CD14-positive monocyte (primary cell): ENCODE data around the gene SACM1L. TPM values are rescaled to one million over a fixed set of nuclear protein-coding genes. Genes with fewer than 3 reads are reported as not detected.

Source experiments
- DNase-seq, 3 donors: peaks; one replicate each; pipeline ENCODE4 v3.0.0-alpha.2; 2011 to 2022
- H2AFZ ChIP-seq: 2 replicates; pipeline ENCODE4 v1.6.0; 2012; ENCODE audit warnings: mild to moderate bottlenecking, low read depth, low read length, inconsistent platforms; ENCODE audit not compliant: insufficient read depth, poor library complexity, severe bottlenecking
- H3K27ac ChIP-seq, 2 donors: 1 replicate in 1 of 2; 2 replicates in 1 of 2; pipeline ENCODE4 v1.5.1; 2012 to 2013; ENCODE audit warnings: low read length in 2 of 2, control low read depth in 1 of 2, inconsistent platforms in 1 of 2, low read depth in 1 of 2, mild to moderate bottlenecking in 1 of 2
- H3K27me3 ChIP-seq, 2 donors: one replicate each; pipeline versions ENCODE4 v1.6.0 to v1.6.1; 2011 to 2013; ENCODE audit warnings: low read length in 2 of 2; ENCODE audit not compliant: control insufficient read depth in 2 of 2, insufficient read depth in 2 of 2
- H3K36me3 ChIP-seq, 2 donors: replicated peaks in 1 of 2; 1 replicate in 1 of 2; 2 replicates in 1 of 2; pipeline versions ENCODE4 v1.5.1 to v1.6.1; 2012 to 2013; ENCODE audit warnings: low read length in 2 of 2, control low read depth in 1 of 2, inconsistent platforms in 1 of 2, mild to moderate bottlenecking in 1 of 2; ENCODE audit not compliant: insufficient read depth in 2 of 2, control insufficient read depth in 1 of 2
- H3K4me1 ChIP-seq, 2 donors: 1 replicate in 1 of 2; 2 replicates in 1 of 2; pipeline versions ENCODE4 v1.5.1 to v1.6.1; 2012 to 2013; ENCODE audit warnings: low read length in 2 of 2, control low read depth in 1 of 2, inconsistent platforms in 1 of 2, mild to moderate bottlenecking in 1 of 2, moderate library complexity in 1 of 2; ENCODE audit not compliant: insufficient read depth in 2 of 2, control insufficient read depth in 1 of 2
- H3K4me2 ChIP-seq: replicated peaks from 2 replicates; pipeline ENCODE3; 2012; ENCODE audit warnings: low read length, moderate library complexity, mild to moderate bottlenecking; ENCODE audit not compliant: poor library complexity, severe bottlenecking; ENCODE audit errors: extremely low read depth
- H3K4me3 ChIP-seq, 3 experiments: fragments of 200-600 bp in 1 of 3; sonication (generic) in 1 of 3; replicated peaks in 1 of 3; 1 replicate in 2 of 3; 2 replicates in 1 of 3; pipeline ENCODE4 v1.5.1; 2011 to 2013; ENCODE audit warnings: low read length in 3 of 3, mild to moderate bottlenecking in 3 of 3, control low read depth in 2 of 3, low read depth in 2 of 3, inconsistent platforms in 1 of 3, moderate library complexity in 1 of 3
- H3K79me2 ChIP-seq: 2 replicates; pipeline ENCODE4 v1.6.0; 2012; ENCODE audit warnings: mild to moderate bottlenecking, control low read depth, inconsistent platforms, low read length, moderate library complexity; ENCODE audit not compliant: insufficient read depth
- H3K9ac ChIP-seq: 2 replicates; pipeline ENCODE4 v1.6.0; 2017; ENCODE audit warnings: low read length, mild to moderate bottlenecking; ENCODE audit not compliant: insufficient read depth, poor library complexity, severe bottlenecking
- H3K9me3 ChIP-seq, 2 donors: replicated peaks in 1 of 2; 1 replicate in 1 of 2; 2 replicates in 1 of 2; pipeline versions ENCODE4 v1.5.1 to v1.6.1; 2012 to 2013; ENCODE audit warnings: low read length in 2 of 2, control low read depth in 1 of 2; ENCODE audit not compliant: control insufficient read depth in 1 of 2, insufficient read depth in 1 of 2
- H4K20me1 ChIP-seq: 2 replicates; pipeline ENCODE4 v1.6.0; 2012; ENCODE audit warnings: mild to moderate bottlenecking, low read length, control low read depth, moderate library complexity; ENCODE audit not compliant: insufficient read depth
- H3K27ac Mint-ChIP-seq, 7 donors: one replicate each; pipeline ENCODE4 v1.8.0; 2020; ENCODE audit warnings: mild to moderate bottlenecking in 7 of 7, mixed read lengths in 7 of 7, moderate library complexity in 6 of 7, inconsistent platforms in 2 of 7
- H3K27me3 Mint-ChIP-seq, 3 donors: one replicate each; pipeline ENCODE4 v1.8.0; 2021 to 2022; ENCODE audit warnings: low read depth in 3 of 3, mild to moderate bottlenecking in 3 of 3, mixed read lengths in 3 of 3, moderate library complexity in 3 of 3, inconsistent platforms in 1 of 3
- H3K36me3 Mint-ChIP-seq, 2 donors: one replicate each; pipeline ENCODE4 v1.8.0; 2020; ENCODE audit warnings: mixed read lengths in 2 of 2, inconsistent platforms in 1 of 2, mild to moderate bottlenecking in 1 of 2
- H3K4me1 Mint-ChIP-seq: one replicate; pipeline ENCODE4 v1.8.0; 2020; ENCODE audit warnings: mild to moderate bottlenecking, mixed read lengths
- H3K4me3 Mint-ChIP-seq, 2 donors: one replicate each; pipeline ENCODE4 v1.8.0; 2020; ENCODE audit warnings: mild to moderate bottlenecking in 2 of 2, mixed read lengths in 2 of 2, moderate library complexity in 1 of 2
- H3K9me3 Mint-ChIP-seq, 7 donors: one replicate each; pipeline ENCODE4 v1.8.0; 2020 to 2022; ENCODE audit warnings: mixed read lengths in 7 of 7, mild to moderate bottlenecking in 6 of 7, moderate library complexity in 6 of 7, inconsistent platforms in 2 of 7
- CTCF ChIP-seq: fragments of 200-600 bp; IDR thresholded peaks from one replicate; pipeline ENCODE4 v1.8.0; 2022; ENCODE audit warnings: antibody characterized with exemption, mild to moderate bottlenecking
- WGBS: methylation state at CpG from one replicate; pipeline ENCODE4 v1.1.5; 2013; ENCODE audit warnings: missing lambda C conversion rate; ENCODE audit not compliant: insufficient coverage; 5-methylcytosine and 5-hydroxymethylcytosine counted together
- intact Hi-C, 2 donors: fragments of 100-400 bp; cut with micrococcal nuclease; formaldehyde crosslinking; loops; one replicate each; pipeline versions ENCODE4 v1.15.0 to v1.15.1; 2023
- polyA plus RNA-seq, 3 donors: library from polyadenylated mRNA; depleted of rRNA in 1 of 3; unstranded in 2 of 3; stranded (reverse) in 1 of 3; fragments of 300-500 nt in 2 of 3; fragments of >200 nt in 1 of 3; fragmentation: Illumina TruSeq in 2 of 3; gene quantifications; 1 replicate in 2 of 3; 2 replicates in 1 of 3; pipeline ENCODE4 v1.2.3, GENCODE V29; 2012 to 2021

The SACM1L gene
- polyA plus RNA-seq, 3 donors, result 14.6 to 25.7 (median 21.5) TPM

GRCh38 chr3:45666757-45667431 lies 22.3 kb upstream of the SACM1L start:
- H4K20me1 ChIP-seq, result peaks cover 44% of the 10 kb centered on the region
- Mint-ChIP-seq H3K36me3 (peaks cover 54 to 65% of the 10 kb centered on the region in 2 donors), H3K27me3 (peaks cover 0 to 1% (median 0%) of the 10 kb centered on the region in 3 donors), H3K27ac (no peak overlapping the region), H3K9me3 (no peaks in the 10 kb centered on the region), H3K4me3 (no peak overlapping the region), H3K4me1 (peaks cover 17% of the 10 kb centered on the region)
- no peak overlapping the region for H3K27ac ChIP-seq
- peaks cover 10 to 14% of the 10 kb centered on the region in 2 donors for H3K4me1 ChIP-seq
- no peak for TF ChIP-seq CTCF
- no peak overlapping the region for H3K4me3 ChIP-seq
- H3K36me3 ChIP-seq, result peaks cover 54 to 68% of the 10 kb centered on the region in 2 donors
- H3K79me2 ChIP-seq, result peaks cover 9% of the 10 kb centered on the region
- DNase-seq, result no peak
- H2AFZ ChIP-seq, result no peak overlapping the region
- H3K9me3 ChIP-seq, result no peaks in the 10 kb centered on the region
- H3K27me3 ChIP-seq, result no peaks in the 10 kb centered on the region
- WGBS, result 97% methylated on average over 6 of the region's 8 CpGs
- H3K4me2 ChIP-seq, result no peak overlapping the region
- intact Hi-C loops, result loop anchor here in 1 of 2 donors (10.0 kb wide), 2 partner anchors 442 to 632 kb away; partner anchors contain the start of gene TMEM158
- H3K9ac ChIP-seq, result no peak overlapping the region

- Mint-ChIP-seq H3K27ac (peak overlapping the region in 1 of 7 donors; percentile 22), H3K9me3 (no peaks in the 10 kb centered on the region), H3K27me3 (peaks cover 0 to 1% (median 0%) of the 10 kb centered on the region in 3 donors), H3K4me3 (no peak overlapping the region), H3K36me3 (peaks cover 60 to 71% of the 10 kb centered on the region in 2 donors), H3K4me1 (peaks cover 17% of the 10 kb centered on the region)
- H3K36me3 ChIP-seq, result peaks cover 61 to 74% of the 10 kb centered on the region in 2 donors
- no peak overlapping the region for H3K27ac ChIP-seq
- H3K27me3 ChIP-seq, result no peaks in the 10 kb centered on the region
- TF ChIP-seq CTCF, result no peak
- H3K4me3 ChIP-seq, result no peak overlapping the region
- H4K20me1 ChIP-seq, result peaks cover 44% of the 10 kb centered on the region
- no peak for DNase-seq
- intact Hi-C loops, result loop anchor here in 1 of 2 donors (10.0 kb wide), 2 partner anchors 443 to 633 kb away; partner anchors contain the start of gene TMEM158
- no peak overlapping the region for H2AFZ ChIP-seq
- H3K4me1 ChIP-seq, result peaks cover 10 to 14% of the 10 kb centered on the region in 2 donors
- no peaks in the 10 kb centered on the region for H3K9me3 ChIP-seq
- H3K79me2 ChIP-seq, result peaks cover 9% of the 10 kb centered on the region
- H3K4me2 ChIP-seq, result no peak overlapping the region
- no peak overlapping the region for H3K9ac ChIP-seq
- WGBS, result no CpG with 5 or more reads among the region's 1 CpG
These were observed 21.6 kb upstream of the SACM1L start for GRCh38 chr3:45667569-45667934.
